H9 (cell line): ENCODE results near the gene PSME1. TPM values are rescaled to one million over a fixed set of nuclear protein-coding genes. Genes with fewer than 3 reads are reported as not detected.

Experiments
- DNase-seq: peaks from one replicate; pipeline ENCODE4 v3.0.0-alpha.2; 2017
- H2AFZ ChIP-seq: one replicate; pipeline ENCODE4 v1.6.1; 2013; ENCODE audit warnings: mild to moderate bottlenecking, low read length, control low read depth, moderate library complexity
- H2AK5ac ChIP-seq: 2 replicates; pipeline ENCODE4 v1.6.1; 2013; ENCODE audit warnings: low read length, control low read depth, mixed read lengths; ENCODE audit not compliant: insufficient read length
- H2BK120ac ChIP-seq: one replicate; pipeline ENCODE4 v1.6.1; 2013; ENCODE audit warnings: low read depth, mild to moderate bottlenecking, low read length, control low read depth, inconsistent platforms; ENCODE audit not compliant: poor library complexity, severe bottlenecking
- H2BK12ac ChIP-seq: 2 replicates; pipeline ENCODE4 v1.6.1; 2013; ENCODE audit warnings: low read length, control low read depth, mixed read lengths, low read depth; ENCODE audit not compliant: insufficient read length
- H2BK15ac ChIP-seq: 2 replicates; pipeline ENCODE4 v1.6.1; 2013; ENCODE audit warnings: low read depth, low read length, control low read depth
- H2BK20ac ChIP-seq: one replicate; pipeline ENCODE4 v1.6.1; 2013; ENCODE audit warnings: low read depth, mild to moderate bottlenecking, low read length, control low read depth, inconsistent platforms; ENCODE audit not compliant: poor library complexity, severe bottlenecking
- H2BK5ac ChIP-seq: 2 replicates; pipeline ENCODE4 v1.6.1; 2013; ENCODE audit warnings: low read length, control low read depth, mixed read lengths; ENCODE audit not compliant: insufficient read length
- H3K14ac ChIP-seq: 2 replicates; pipeline ENCODE4 v1.6.1; 2013; ENCODE audit warnings: low read length, control low read depth; ENCODE audit not compliant: insufficient read depth
- H3K18ac ChIP-seq: 2 replicates; pipeline ENCODE4 v1.6.1; 2013; ENCODE audit warnings: low read depth, mild to moderate bottlenecking, mixed read lengths, low read length, control low read depth; ENCODE audit not compliant: insufficient read length
- H3K23ac ChIP-seq: 2 replicates; pipeline ENCODE4 v1.6.1; 2013; ENCODE audit warnings: low read length, control low read depth, mixed read lengths, low read depth; ENCODE audit not compliant: insufficient read length
- H3K23me2 ChIP-seq: 2 replicates; pipeline ENCODE4 v1.6.1; 2013; ENCODE audit warnings: low read depth, mild to moderate bottlenecking, mixed read lengths, low read length, control low read depth; ENCODE audit not compliant: insufficient read length, poor library complexity, severe bottlenecking
- H3K27ac ChIP-seq: 2 replicates; pipeline ENCODE4 v1.5.1; 2013; ENCODE audit warnings: low read length, control low read depth, mixed read lengths, low read depth; ENCODE audit not compliant: insufficient read length
- H3K27me3 ChIP-seq: 2 replicates; pipeline ENCODE4 v1.6.1; 2013; ENCODE audit warnings: low read length, control low read depth, inconsistent platforms; ENCODE audit not compliant: insufficient read depth
- H3K4ac ChIP-seq: 2 replicates; pipeline ENCODE4 v1.6.1; 2013; ENCODE audit warnings: low read depth, mild to moderate bottlenecking, control low read depth, inconsistent platforms, low read length, moderate library complexity
- H3K4me1 ChIP-seq: 2 replicates; pipeline ENCODE4 v1.6.1; 2013; ENCODE audit warnings: low read length, control low read depth, inconsistent platforms; ENCODE audit not compliant: insufficient read depth
- H3K4me2 ChIP-seq: 2 replicates; pipeline ENCODE4 v1.6.1; 2013; ENCODE audit warnings: low read length, control low read depth, mixed read lengths; ENCODE audit not compliant: insufficient read length, insufficient read depth
- H3K56ac ChIP-seq: 2 replicates; pipeline ENCODE4 v1.6.1; 2013; ENCODE audit warnings: low read depth, mild to moderate bottlenecking, mixed read lengths, low read length, control low read depth; ENCODE audit not compliant: insufficient read length
- H3K79me1 ChIP-seq: 2 replicates; pipeline ENCODE4 v1.6.1; 2013; ENCODE audit warnings: low read depth, mild to moderate bottlenecking, moderate library complexity, low read length, control low read depth, inconsistent platforms; ENCODE audit not compliant: insufficient read depth, poor library complexity, severe bottlenecking
- H3K79me2 ChIP-seq: 2 replicates; pipeline ENCODE4 v1.6.1; 2013; ENCODE audit warnings: low read length, control low read depth, inconsistent platforms; ENCODE audit not compliant: insufficient read depth
- H3K9ac ChIP-seq: 2 replicates; pipeline ENCODE4 v1.6.1; 2013; ENCODE audit warnings: low read length, control low read depth, mixed read lengths; ENCODE audit not compliant: insufficient read length; ENCODE audit errors: extremely low read depth
- H3K9me3 ChIP-seq: one replicate; pipeline ENCODE4 v1.6.1; 2013; ENCODE audit warnings: low read depth, low read length, inconsistent platforms; ENCODE audit not compliant: control insufficient read depth
- H3T11ph ChIP-seq: one replicate; pipeline ENCODE4 v1.6.1; 2013; ENCODE audit warnings: mild to moderate bottlenecking, low read length, control low read depth, inconsistent platforms
- H4K20me1 ChIP-seq: one replicate; pipeline ENCODE4 v1.6.1; 2013; ENCODE audit not compliant: control insufficient read depth, insufficient read length, insufficient read depth
- H4K5ac ChIP-seq: 2 replicates; pipeline ENCODE4 v1.6.1; 2013; ENCODE audit warnings: low read depth, mild to moderate bottlenecking, mixed read lengths, low read length, control low read depth; ENCODE audit not compliant: insufficient read length
- H4K8ac ChIP-seq: replicated peaks from 2 replicates; pipeline ENCODE4 v1.6.1; 2013; ENCODE audit warnings: low read length, control low read depth, mixed read lengths, low read depth; ENCODE audit not compliant: insufficient read length
- H4K91ac ChIP-seq: 2 replicates; pipeline ENCODE4 v1.6.1; 2013; ENCODE audit warnings: low read depth, mild to moderate bottlenecking, moderate library complexity, mixed read lengths, low read length, control low read depth; ENCODE audit not compliant: insufficient read length
- H3K27ac Mint-ChIP-seq, 3 experiments: 2 replicates in 2 of 3; 3 replicates in 1 of 3; pipeline ENCODE4 v1.8.0; 2020 to 2021; ENCODE audit warnings: mixed read lengths in 3 of 3, mild to moderate bottlenecking in 1 of 3, moderate library complexity in 1 of 3
- H3K27me3 Mint-ChIP-seq: 2 replicates; pipeline ENCODE4 v1.8.0; 2021; ENCODE audit warnings: low read depth, mild to moderate bottlenecking, moderate library complexity, mixed read lengths
- H3K36me3 Mint-ChIP-seq, 3 experiments: 2 replicates in 2 of 3; 3 replicates in 1 of 3; pipeline ENCODE4 v1.8.0; 2020 to 2021; ENCODE audit warnings: low read depth in 3 of 3, mixed read lengths in 3 of 3; ENCODE audit not compliant: insufficient read depth in 1 of 3
- H3K4me1 Mint-ChIP-seq, 2 experiments: 2 replicates each; pipeline ENCODE4 v1.8.0; 2020; ENCODE audit warnings: mixed read lengths in 2 of 2
- H3K4me3 Mint-ChIP-seq, 2 experiments: 2 replicates in 1 of 2; 3 replicates in 1 of 2; pipeline ENCODE4 v1.8.0; 2020 to 2021; ENCODE audit warnings: mild to moderate bottlenecking in 2 of 2, mixed read lengths in 2 of 2, moderate library complexity in 1 of 2
- H3K9me3 Mint-ChIP-seq, 2 experiments: 2 replicates in 1 of 2; 3 replicates in 1 of 2; pipeline ENCODE4 v1.8.0; 2020; ENCODE audit warnings: mild to moderate bottlenecking in 2 of 2, mixed read lengths in 2 of 2, moderate library complexity in 1 of 2
- WGBS: extraction: QIAGEN DNeasy Blood & Tissue Kit; methylation state at CpG from one replicate; pipeline ENCODE4 v1.1.7; 2013; ENCODE audit warnings: missing lambda C conversion rate, low lambda C conversion rate, mixed read lengths; ENCODE audit not compliant: insufficient read length; ENCODE audit errors: extremely low coverage; 5-methylcytosine and 5-hydroxymethylcytosine counted together
- total RNA-seq: library from RNA; stranded (reverse); gene quantifications from 2 replicates; pipeline ENCODE4 v1.2.1, GENCODE V29; 2021
- TF ChIP-seq, protein P1 (sequence below): fragments of 200-600 bp; sonication (generic); conservative IDR thresholded peaks from 3 replicates; pipeline ENCODE4 v1.8.0; 2021; ENCODE audit warnings: antibody characterized with exemption, mild to moderate bottlenecking

The PSME1 gene
- total RNA-seq, 1 experiment from 2014 or later, result 109 TPM

DNA sequence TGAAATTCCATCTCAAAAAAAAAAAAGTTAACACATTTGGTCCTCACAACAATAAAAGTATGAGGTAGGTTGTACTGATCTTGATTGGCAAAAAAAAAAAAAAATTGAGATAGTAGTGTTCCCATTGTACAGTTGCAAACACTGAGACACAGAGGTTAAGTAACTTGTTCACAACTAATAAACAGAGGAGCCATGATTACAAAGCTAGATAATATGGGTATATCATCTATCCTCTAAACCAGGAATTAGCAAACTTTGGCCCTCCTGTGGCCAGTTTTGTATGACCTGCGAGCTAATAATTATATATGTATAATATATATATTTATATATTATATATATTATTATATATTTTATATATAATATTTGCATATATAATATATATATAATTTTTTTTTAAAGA is 2.3 kb upstream of the PSME1 start:
- Mint-ChIP-seq H3K27ac (no peak overlapping the region), H3K27me3 (no peaks in the 10 kb centered on the region), H3K36me3 (peaks cover 10 to 19% (median 13%) of the 10 kb centered on the region in 3 experiments), H3K4me1 (peaks cover 18 to 20% of the 10 kb centered on the region in 2 experiments), H3K4me3 (no peak overlapping the region), H3K9me3 (0 out of 5 replicates have a peak, but pooled peaks cover 0 to 2% of the 10 kb centered on the region in 2 experiments)
- no peak overlapping the region for H3K4me2 ChIP-seq
- H3K23ac ChIP-seq, result no peak overlapping the region
- no peak overlapping the region for H3K4ac ChIP-seq
- H4K20me1 ChIP-seq, result no peaks in the 10 kb centered on the region
- TF ChIP-seq, protein P1, sequence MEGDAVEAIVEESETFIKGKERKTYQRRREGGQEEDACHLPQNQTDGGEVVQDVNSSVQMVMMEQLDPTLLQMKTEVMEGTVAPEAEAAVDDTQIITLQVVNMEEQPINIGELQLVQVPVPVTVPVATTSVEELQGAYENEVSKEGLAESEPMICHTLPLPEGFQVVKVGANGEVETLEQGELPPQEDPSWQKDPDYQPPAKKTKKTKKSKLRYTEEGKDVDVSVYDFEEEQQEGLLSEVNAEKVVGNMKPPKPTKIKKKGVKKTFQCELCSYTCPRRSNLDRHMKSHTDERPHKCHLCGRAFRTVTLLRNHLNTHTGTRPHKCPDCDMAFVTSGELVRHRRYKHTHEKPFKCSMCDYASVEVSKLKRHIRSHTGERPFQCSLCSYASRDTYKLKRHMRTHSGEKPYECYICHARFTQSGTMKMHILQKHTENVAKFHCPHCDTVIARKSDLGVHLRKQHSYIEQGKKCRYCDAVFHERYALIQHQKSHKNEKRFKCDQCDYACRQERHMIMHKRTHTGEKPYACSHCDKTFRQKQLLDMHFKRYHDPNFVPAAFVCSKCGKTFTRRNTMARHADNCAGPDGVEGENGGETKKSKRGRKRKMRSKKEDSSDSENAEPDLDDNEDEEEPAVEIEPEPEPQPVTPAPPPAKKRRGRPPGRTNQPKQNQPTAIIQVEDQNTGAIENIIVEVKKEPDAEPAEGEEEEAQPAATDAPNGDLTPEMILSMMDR, result no peak
- no peak overlapping the region for H3K14ac ChIP-seq
- no peak overlapping the region for H3K27ac ChIP-seq
- no peak overlapping the region for H3K18ac ChIP-seq
- H4K5ac ChIP-seq, result no peak overlapping the region
- no peak overlapping the region for H3T11ph ChIP-seq
- H4K8ac ChIP-seq, result no peak overlapping the region
- no peak overlapping the region for H2BK5ac ChIP-seq
- H3K79me2 ChIP-seq, result no peaks in the 10 kb centered on the region
- no peak for DNase-seq
- H3K9ac ChIP-seq, result no peak overlapping the region
- no peaks in the 10 kb centered on the region for H3K9me3 ChIP-seq
- H2AFZ ChIP-seq, result no peak overlapping the region
- H3K4me1 ChIP-seq, result no peaks in the 10 kb centered on the region
- no peak overlapping the region for H2AK5ac ChIP-seq
- no peaks in the 10 kb centered on the region for H3K27me3 ChIP-seq
- H2BK12ac ChIP-seq, result no peak overlapping the region
- no peak overlapping the region for H2BK20ac ChIP-seq
- no peaks in the 10 kb centered on the region for H3K79me1 ChIP-seq
- H3K23me2 ChIP-seq, result peaks cover 10% of the 10 kb centered on the region
- H2BK120ac ChIP-seq, result no peak overlapping the region
- no peak overlapping the region for H3K56ac ChIP-seq
- H2BK15ac ChIP-seq, result no peak overlapping the region
- H4K91ac ChIP-seq, result no peak overlapping the region
- no CpG with 5 or more reads among the region's 1 CpG for WGBS
